Activated CD4-positive, alpha-beta T cell treated with anti-CD3 and anti-CD28 coated beads for 4 hours (primary cell): ENCODE results near the gene LAGE3.

Source experiments
- DNase-seq, 2 donors: peaks; one replicate each; pipeline ENCODE4 v3.0.0-alpha.2; 2020

Gene LAGE3

GRCh38 chrX:154473683-154474082 is 5.4 kb downstream of the LAGE3 start:
- DNase-seq: no peak

GRCh38 chrX:154472685-154473632 is 6.1 kb downstream of the LAGE3 start:
- DNase-seq: no peak

GRCh38 chrX:154471839-154472684 is 7.0 kb downstream of the LAGE3 start:
- DNase-seq: no peak

DNA sequence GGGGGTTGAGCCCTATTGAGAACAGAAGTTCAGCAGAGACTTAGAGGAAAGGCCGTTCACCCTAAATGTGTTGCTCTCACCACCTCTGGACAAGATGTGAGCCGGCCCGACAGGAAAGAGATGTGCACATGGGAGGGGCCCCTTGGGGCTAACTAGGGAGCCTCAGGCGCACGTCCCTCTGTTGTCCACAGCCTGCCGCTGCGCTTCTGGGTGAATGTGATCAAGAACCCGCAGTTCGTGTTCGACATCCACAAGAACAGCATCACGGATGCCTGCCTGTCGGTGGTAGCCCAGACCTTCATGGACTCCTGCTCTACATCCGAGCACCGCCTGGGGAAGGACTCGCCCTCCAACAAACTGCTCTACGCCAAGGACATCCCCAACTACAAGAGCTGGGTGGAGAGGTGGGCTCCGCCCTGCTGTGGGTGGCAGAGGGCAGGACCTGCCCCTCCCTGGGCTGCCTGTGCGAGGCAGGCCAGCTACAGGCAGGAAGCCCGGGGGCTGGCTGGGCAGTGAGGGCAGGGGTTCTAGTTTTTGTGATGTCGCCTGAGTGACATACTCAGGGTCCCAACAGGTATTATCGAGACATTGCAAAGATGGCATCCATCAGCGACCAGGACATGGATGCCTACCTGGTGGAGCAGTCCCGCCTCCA is 8.0 kb downstream of the LAGE3 start:
- no peak for DNase-seq

DNA sequence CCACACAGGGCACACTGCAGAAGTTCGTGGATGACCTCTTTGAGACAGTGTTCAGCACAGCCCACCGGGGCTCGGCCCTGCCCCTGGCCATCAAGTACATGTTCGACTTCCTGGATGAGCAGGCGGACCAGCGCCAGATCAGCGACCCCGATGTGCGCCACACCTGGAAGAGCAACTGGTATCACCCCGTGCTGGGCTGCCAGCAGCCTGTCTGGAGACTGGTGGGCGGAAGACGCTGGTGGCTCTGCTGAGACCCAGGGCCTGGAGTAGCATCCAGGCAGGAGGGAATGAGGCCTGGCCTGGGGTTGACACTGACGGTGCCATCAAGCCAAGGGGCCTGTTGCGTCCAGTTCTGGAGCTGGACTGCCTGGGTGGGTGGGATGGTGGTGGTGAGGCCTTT is 8.6 kb downstream of the LAGE3 start:
- no peak for DNase-seq

DNA sequence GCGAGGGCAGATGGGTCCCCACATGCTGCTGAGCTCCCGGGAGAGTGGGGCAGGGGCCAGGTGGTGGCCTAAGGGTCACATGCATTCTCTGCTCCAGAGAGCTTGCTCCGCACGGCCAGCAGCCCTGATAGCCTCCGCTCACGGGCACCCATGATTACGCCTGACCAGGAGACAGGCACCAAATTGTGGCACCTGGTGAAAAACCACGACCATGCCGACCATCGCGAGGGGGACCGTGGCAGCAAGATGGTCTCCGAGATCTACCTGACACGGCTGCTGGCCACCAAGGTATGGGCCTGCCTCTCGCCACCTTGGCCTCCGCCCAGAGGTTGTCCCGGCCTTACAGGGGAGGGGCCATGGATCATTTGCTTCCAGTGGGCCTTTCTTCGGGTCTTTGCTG is 9.2 kb downstream of the LAGE3 start:
- no peak for DNase-seq

GRCh38 chrX:154469114-154469513 is 10.0 kb downstream of the LAGE3 start:
- no peak for DNase-seq

GRCh38 chrX:154468217-154468616 is 10.9 kb downstream of the LAGE3 start:
- DNase-seq: no peak

DNA sequence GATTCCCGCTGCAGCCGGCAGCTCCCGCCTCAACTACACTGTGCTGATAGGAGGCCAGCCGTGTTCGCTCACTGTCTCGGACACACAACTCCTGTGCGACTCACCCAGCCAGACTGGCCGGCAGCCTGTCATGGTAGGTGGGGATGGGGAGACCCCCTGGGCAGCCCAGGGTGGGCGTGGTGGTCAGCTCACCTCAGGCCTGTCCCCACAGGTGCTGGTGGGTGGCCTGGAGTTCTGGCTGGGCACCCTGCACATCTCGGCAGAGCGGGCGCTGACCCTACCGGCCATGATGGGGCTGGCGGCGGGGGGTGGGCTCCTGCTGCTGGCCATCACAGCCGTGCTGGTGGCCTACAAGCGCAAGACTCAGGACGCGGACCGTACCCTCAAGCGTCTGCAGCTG is 11.5 kb downstream of the LAGE3 start:
- no peak for DNase-seq

DNA sequence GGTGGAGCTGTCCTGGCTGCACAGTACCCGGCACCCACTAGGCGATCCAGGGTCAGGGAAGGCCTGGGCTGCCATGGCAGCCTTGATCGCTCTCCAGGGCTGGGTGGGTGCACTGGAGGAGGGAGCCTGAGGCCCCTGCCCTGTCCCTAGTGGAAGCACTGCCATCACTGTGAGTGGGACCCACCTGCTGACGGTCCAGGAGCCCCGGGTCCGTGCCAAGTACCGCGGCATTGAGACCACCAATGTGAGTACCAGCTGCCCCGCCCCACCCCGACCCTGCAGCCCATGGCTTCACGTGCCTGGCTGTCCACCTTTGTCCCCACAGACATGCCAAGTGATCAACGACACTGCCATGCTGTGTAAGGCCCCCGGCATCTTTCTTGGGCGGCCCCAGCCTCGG is 12.2 kb downstream of the LAGE3 start:
- no peak for DNase-seq

- DNase-seq: no peak
These were observed 13.0 kb downstream of the LAGE3 start for GRCh38 chrX:154466036-154466435.

- DNase-seq: no peak
These were observed 13.5 kb downstream of the LAGE3 start for GRCh38 chrX:154465601-154466000.

DNA sequence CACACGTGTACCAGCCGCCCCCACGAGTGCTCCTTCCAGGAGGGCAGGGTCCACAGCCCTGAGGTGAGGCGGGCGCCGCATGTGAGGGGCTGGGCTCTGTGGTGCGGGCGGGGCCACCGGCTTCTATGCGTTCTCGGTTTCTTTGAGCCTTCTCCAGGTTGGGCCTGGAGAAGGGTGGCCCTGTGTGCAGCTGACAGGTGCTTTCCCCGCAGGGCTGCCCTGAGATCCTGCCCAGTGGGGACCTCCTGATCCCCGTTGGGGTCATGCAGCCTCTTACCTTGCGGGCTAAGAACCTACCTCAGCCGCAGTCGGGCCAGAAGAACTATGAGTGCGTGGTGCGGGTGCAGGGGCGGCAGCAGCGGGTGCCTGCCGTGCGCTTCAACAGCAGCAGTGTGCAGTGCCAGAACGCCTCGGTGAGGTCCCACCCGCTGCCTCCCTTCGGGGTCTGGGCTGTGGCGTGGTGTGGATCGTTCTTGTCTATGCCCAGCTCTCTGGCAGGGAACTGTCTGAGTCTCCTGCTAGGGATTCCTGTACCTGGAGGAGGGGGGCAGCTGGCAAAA is 14.2 kb downstream of the LAGE3 start:
- no peak for DNase-seq

GRCh38 chrX:154463611-154464220 is 15.4 kb downstream of the LAGE3 start:
- DNase-seq: no peak

DNA sequence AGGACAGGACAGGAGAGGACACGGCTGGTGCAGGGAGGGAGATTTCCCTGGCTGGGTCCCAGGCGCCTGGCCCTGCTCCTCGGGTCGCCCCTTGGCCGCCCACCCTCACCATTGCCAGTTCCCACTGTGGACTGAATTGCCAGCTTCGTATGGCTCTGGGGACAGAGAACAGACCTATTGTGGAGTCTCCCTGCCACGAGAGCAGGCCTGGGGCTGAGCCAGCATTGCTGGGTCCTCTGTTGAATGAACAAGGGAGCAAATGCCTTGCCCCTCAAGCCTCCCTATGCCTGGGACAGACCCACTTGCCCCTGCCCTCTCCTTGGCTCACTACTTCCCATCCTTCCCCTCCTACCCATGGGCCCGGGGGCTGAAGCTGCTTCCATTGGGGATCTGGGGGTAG is 16.7 kb downstream of the LAGE3 start:
- no peak for DNase-seq

DNA sequence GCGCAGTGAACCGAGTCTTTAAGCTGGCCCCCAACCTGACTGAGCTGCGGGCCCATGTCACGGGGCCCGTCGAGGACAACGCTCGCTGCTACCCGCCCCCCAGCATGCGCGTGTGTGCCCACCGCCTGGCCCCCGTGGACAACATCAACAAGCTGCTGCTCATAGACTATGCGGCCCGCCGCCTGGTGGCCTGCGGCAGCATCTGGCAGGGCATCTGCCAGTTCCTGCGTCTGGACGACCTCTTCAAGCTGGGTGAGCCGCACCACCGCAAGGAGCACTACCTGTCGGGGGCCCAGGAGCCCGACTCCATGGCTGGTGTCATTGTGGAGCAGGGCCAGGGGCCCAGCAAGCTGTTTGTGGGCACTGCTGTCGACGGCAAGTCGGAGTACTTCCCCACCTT is 18.8 kb downstream of the LAGE3 start:
- no peak for DNase-seq

DNA sequence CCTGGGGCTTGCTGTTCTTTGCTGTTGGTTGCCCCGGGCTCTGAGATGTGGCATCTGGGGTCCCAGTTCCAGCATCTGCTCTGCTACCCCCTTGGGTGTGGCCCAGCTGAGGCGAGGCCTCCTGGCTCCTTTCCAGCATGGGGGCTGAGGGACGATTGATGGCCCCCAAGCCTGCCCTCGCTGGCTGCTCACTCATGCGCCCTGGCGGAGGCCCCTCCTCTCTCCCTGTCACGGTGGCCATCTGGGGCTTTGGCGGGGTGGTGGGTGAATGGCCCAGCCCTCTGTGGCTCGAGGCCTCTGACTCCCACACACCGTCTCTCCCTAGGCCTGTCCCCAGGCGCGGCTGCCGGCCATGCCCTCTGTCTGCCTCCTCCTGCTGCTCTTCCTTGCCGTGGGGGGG is 19.2 kb downstream of the LAGE3 start:
- DNase-seq: no peak

DNA sequence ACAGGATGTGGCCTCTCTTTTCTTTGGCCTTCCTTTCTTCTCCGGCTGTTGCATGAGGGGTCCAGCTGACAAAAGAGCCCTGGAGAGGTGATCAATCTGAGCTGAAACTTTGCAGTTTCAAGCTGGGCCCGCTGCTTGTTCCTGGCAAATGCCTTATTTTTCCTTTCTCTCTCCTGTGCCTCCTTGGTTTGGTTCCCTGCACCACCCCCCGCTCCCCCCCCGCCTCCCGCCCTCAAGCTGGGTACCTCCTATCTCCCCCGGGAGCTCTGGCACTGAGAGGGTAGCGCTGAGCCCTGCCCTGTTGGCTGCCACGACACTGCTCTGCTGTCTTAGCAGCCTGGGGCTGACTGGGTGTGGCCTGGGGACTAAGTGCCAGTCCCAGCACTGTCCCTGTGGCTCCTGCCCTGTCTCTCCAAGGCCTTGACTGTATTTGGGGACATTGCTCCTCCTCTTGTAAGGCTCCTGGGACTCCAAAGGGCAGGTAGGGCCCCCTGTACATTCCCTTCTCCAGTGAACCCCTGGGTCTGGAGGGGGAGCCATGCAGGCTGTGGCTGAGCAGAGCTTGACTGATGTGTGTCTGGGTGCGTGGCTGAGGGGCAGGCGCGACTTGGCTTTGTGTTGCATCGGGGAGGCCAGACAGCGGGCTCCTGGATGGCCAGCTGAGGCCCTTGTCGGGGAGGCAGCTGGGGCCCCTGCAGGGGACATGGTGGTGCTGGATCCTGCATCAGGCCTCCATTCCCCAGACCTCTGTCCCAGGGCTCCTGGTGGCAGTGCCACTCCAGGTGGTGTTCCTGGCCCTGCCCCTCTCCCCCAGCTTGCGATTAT is 19.9 kb downstream of the LAGE3 start:
- DNase-seq: no peak

DNA sequence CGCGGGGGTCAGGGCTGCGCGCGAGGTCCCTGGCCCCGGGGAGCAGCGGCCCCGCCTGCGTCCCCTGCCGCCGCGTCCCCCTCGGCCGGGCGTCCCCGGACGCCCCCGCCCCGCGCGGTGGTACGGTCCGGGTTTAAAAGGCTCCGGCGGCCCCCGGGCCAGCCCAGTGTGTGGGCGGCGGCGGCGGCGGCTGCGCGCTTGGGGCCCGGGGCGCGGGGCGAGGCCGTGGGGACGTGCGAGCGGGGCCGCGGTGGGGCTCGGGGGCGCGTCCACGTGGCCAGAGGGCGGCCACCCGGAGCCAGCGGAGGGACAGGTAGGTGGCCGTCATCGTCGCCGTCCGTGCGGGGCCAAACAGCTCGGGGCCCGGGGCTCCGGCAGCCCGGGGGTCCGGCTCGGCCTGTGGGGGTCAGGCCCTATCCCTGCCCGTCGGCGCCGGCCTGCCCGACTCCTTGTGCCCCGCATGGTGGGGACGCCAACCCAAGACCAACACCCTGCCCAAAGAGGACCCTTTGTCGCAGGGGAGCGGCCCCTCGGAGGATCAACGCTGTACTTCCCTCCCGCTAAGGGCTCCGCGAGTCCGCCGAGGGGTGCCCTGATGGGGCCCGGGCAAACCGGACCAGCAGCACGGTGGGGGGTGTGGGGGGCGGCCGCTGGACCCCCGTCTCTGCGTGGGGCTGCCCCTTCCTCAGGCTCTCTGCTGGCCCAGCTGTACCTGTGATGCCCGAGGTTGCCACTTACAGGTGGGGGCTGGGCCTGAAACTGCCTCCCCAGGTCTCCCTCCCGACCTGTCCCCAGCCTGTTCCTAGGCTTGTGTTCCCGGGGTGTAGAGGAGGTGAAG is 20.7 kb downstream of the LAGE3 start, which contains the start of gene PLXNA3:
Gene PLXNA3 (plus strand): TSS at position 166 of the 838 bp plus-strand sequence. CDS start 1,903 bp downstream, outside the sequence.
- peak; percentile 55 to 69 for DNase-seq

DNA sequence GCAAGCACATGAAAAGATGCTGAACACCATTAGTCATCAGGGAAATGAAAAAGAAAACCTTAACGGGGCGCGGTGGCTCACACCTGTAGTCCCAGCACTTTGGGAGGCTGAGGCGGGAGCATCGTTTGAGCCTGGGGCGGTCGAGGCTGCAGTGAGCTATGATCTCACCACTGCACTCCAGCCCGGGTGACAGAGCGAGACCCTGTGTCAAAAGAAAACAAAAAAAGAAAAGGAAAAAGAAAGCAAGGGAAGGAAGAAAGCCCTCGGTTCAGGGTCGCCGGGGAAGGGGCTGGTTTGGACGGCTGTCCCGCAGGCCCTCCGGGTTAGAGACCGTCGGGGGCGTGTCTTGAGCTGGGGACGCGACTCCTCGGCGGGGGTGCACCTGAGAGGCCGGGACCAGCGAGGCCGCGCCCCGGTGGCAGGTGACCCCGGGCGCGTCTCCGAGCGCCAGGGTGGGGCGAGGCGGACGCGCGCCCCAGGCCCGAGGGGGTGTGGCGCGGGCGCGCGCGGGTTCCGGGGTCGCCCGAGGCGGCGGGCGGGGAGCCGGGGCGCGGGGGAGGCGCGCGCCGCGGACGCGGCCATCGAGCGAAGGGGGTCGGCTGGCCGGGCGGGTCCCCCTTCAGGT is 21.5 kb downstream of the LAGE3 start:
- DNase-seq: peak; percentile 32 to 56
